ENCODE measurements around the gene MKRN2.

Gene MKRN2

DNA sequence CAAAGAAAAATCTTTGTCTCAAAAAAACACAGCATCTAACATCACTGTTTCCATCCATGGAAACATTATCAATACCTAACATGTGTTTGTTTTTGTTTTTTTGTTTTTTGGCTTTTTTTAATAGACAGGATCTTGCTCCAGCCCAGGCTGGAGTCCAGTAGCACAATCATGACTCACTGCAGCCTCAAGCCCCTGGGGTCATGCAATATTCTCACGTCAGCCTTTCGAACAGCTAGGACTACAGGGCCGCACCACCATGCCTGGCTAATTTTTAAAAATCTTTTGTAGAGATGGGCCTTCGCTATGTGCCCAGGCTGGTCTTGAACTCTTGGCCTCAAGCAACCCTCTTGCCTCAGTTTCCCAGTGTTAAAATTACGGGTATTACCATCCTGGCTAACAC, 54.2 kb downstream of the MKRN2 start:
- Histone ChIP-seq H3K27ac (ENCODE audit: low read length) (no peak overlapping the region), H3K36me3 (replicated peaks; ENCODE audit: low read depth, low read length) (peaks cover 34% of the 10 kb centered on the region), H3K9me3 (ENCODE audit: insufficient read depth, low read length) (no peaks in the 10 kb centered on the region), H3K27me3 (ENCODE audit: low read depth, low read length) (no peaks in the 10 kb centered on the region), H3K4me3 (ENCODE audit: low read length) (no peak overlapping the region), H3K4me2 (ENCODE audit: low read length) (no peak overlapping the region), H4K20me1 (ENCODE audit: insufficient read depth, low read length) (peaks cover 13% of the 10 kb centered on the region), H2AFZ (ENCODE audit: low read depth, low read length) (no peak overlapping the region), H3K9ac (ENCODE audit: low read length) (no peak overlapping the region), H3K4me1 (ENCODE audit: low read length) (no peaks in the 10 kb centered on the region), H3K79me2 (ENCODE audit: low read length) (peaks cover 24% of the 10 kb centered on the region)
- TF ChIP-seq, protein P1, sequence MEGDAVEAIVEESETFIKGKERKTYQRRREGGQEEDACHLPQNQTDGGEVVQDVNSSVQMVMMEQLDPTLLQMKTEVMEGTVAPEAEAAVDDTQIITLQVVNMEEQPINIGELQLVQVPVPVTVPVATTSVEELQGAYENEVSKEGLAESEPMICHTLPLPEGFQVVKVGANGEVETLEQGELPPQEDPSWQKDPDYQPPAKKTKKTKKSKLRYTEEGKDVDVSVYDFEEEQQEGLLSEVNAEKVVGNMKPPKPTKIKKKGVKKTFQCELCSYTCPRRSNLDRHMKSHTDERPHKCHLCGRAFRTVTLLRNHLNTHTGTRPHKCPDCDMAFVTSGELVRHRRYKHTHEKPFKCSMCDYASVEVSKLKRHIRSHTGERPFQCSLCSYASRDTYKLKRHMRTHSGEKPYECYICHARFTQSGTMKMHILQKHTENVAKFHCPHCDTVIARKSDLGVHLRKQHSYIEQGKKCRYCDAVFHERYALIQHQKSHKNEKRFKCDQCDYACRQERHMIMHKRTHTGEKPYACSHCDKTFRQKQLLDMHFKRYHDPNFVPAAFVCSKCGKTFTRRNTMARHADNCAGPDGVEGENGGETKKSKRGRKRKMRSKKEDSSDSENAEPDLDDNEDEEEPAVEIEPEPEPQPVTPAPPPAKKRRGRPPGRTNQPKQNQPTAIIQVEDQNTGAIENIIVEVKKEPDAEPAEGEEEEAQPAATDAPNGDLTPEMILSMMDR (IDR thresholded peaks at IDR 0.05; ENCODE audit: low read depth, low read length): no peak
- no peak for TF ChIP-seq EZH2phosphoT487 (IDR thresholded peaks at IDR 0.05; ENCODE audit: low read depth)

DNA sequence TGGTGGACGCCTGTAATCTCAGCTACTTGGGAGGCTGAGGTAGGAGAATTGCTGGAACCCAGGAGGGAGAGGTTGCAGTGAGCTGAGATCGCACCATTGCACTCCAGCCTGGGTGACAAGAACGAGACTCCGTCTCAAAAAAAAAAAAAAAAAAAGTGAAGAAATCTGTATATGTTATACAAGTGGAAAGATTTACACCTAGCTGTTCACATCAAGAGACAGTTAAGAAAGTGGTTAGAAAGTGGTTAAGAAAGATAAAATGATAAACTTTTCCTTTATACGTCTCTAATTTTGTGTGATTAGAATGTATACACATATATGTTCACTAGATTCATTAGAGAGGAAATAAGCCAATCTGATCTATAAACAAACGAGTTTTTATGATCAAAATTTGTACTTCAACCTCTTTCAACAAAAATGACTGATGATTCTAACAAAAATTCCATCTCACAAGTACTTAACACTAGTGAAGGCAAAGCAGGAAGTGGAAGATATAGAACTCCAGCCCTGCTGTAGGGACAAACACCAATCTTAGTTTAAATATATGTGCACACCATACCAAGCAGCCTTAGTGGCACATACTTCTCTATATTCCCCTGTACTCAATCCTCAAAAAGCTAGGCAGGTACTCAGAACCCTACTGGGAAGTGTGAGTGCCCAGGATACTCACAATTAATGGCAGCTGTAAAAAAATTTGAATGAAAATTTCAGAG, 55.8 kb downstream of the MKRN2 start:
- H3K36me3 ChIP-seq (replicated peaks; ENCODE audit: low read depth, low read length): peaks cover 37% of the 10 kb centered on the region
- no peaks in the 10 kb centered on the region for H3K4me1 ChIP-seq (ENCODE audit: low read length)
- no peak overlapping the region for H3K27ac ChIP-seq (ENCODE audit: low read length)
- H3K79me2 ChIP-seq (ENCODE audit: low read length): peaks cover 24% of the 10 kb centered on the region
- TF ChIP-seq, protein P1 (IDR thresholded peaks at IDR 0.05; ENCODE audit: low read depth, low read length): no peak
- no peak for TF ChIP-seq EZH2phosphoT487 (IDR thresholded peaks at IDR 0.05; ENCODE audit: low read depth)
- no peaks in the 10 kb centered on the region for H3K9me3 ChIP-seq (ENCODE audit: insufficient read depth, low read length)
- no peak overlapping the region for H3K9ac ChIP-seq (ENCODE audit: low read length)
- no peak overlapping the region for H3K4me2 ChIP-seq (ENCODE audit: low read length)
- no peak overlapping the region for H2AFZ ChIP-seq (ENCODE audit: low read depth, low read length)
- H4K20me1 ChIP-seq (ENCODE audit: insufficient read depth, low read length): peaks cover 13% of the 10 kb centered on the region
- H3K4me3 ChIP-seq (ENCODE audit: low read length): no peak overlapping the region
- no peaks in the 10 kb centered on the region for H3K27me3 ChIP-seq (ENCODE audit: low read depth, low read length)

DNA sequence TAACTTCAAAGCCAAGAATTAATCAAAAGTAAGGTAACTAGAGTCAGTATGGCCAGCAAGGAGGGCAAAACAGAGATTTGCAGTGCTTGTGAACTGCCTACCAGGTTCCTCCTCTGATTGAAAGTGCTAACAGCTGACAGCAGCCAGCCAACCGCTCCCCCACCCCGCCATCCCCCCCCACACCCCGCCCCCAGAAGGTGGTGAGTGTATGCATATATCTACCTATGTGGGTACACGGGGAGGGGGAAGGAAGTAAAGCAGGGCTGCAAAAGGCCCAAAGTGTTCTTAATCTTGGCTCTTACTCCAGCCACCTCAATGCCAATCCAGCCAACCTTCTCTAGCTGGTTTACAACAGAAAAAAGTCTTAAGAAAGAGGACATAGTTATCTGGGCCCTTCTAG, 56.4 kb downstream of the MKRN2 start:
- TF ChIP-seq, protein P1 (IDR thresholded peaks at IDR 0.05; ENCODE audit: low read depth, low read length): no peak
- no peak for TF ChIP-seq EZH2phosphoT487 (IDR thresholded peaks at IDR 0.05; ENCODE audit: low read depth)
- Histone ChIP-seq H3K9ac (ENCODE audit: low read length) (no peak overlapping the region), H3K79me2 (ENCODE audit: low read length) (peaks cover 24% of the 10 kb centered on the region), H3K9me3 (ENCODE audit: insufficient read depth, low read length) (no peaks in the 10 kb centered on the region), H3K4me2 (ENCODE audit: low read length) (no peak overlapping the region), H3K36me3 (replicated peaks; ENCODE audit: low read depth, low read length) (peaks cover 41% of the 10 kb centered on the region), H3K27me3 (ENCODE audit: low read depth, low read length) (no peaks in the 10 kb centered on the region), H3K4me1 (ENCODE audit: low read length) (no peaks in the 10 kb centered on the region), H3K4me3 (ENCODE audit: low read length) (no peak overlapping the region), H4K20me1 (ENCODE audit: insufficient read depth, low read length) (peaks cover 14% of the 10 kb centered on the region), H2AFZ (ENCODE audit: low read depth, low read length) (no peak overlapping the region), H3K27ac (ENCODE audit: low read length) (no peak overlapping the region)

DNA sequence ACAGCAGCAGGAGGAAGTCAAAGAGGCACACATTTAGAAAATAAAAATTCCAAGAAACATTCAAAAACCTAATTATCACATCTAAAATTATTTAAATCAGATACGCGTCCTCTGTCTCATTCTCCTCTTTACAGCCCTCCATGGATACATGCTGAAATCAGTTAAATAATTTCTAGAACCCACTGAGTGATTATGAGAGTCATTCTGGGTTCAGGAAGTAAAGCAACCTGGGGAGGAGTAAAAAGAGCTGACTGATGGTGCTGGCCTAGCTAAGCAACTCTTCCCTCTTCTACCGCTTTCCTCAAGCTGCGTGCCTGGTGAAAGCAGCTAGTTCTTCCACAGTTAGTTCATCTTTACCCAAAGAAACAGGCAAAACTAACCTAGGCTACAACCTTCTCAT, 58.4 kb downstream of the MKRN2 start:
- Histone ChIP-seq H3K4me3 (ENCODE audit: low read length) (no peak overlapping the region), H3K27me3 (ENCODE audit: low read depth, low read length) (no peaks in the 10 kb centered on the region), H3K4me2 (ENCODE audit: low read length) (no peak overlapping the region), H3K27ac (ENCODE audit: low read length) (no peak overlapping the region), H3K36me3 (replicated peaks; ENCODE audit: low read depth, low read length) (peaks cover 39% of the 10 kb centered on the region), H2AFZ (ENCODE audit: low read depth, low read length) (no peak overlapping the region), H4K20me1 (ENCODE audit: insufficient read depth, low read length) (peaks cover 20% of the 10 kb centered on the region), H3K79me2 (ENCODE audit: low read length) (peaks cover 39% of the 10 kb centered on the region), H3K9ac (ENCODE audit: low read length) (no peak overlapping the region), H3K4me1 (ENCODE audit: low read length) (no peaks in the 10 kb centered on the region), H3K9me3 (ENCODE audit: insufficient read depth, low read length) (no peaks in the 10 kb centered on the region)
- TF ChIP-seq, protein P1 (IDR thresholded peaks at IDR 0.05; ENCODE audit: low read depth, low read length): no peak
- TF ChIP-seq EZH2phosphoT487 (IDR thresholded peaks at IDR 0.05; ENCODE audit: low read depth): no peak

Data from OCI-LY3 (cell line).